Measurements from ENCODE around the gene FBN2. TPM values are rescaled to one million over a fixed set of nuclear protein-coding genes. Genes with fewer than 3 reads are reported as not detected.
"Not testable (repeated sequence)": the region's sequence is repeated elsewhere in the genome, so short reads cannot be mapped to it uniquely, and the experiment has no call there.

FBN2 gene
- total RNA-seq, 4 donors from 2014 or later: 0.04 to 0.39 (median 0.15) TPM; not detected in 1

GRCh38 chr5:128466980-128467379, 71.1 kb downstream of the FBN2 start:
- no peak overlapping the region for H3K4me3 ChIP-seq (ENCODE audit: low read depth, poor library complexity, severe bottlenecking)
- intact Hi-C loops (cut with DNase I; ENCODE audit: low total_unique reads): no loop called here
- TF ChIP-seq POLR2A (IDR thresholded peaks at IDR 0.05): no peak
- no peak for TF ChIP-seq CTCF (IDR thresholded peaks at IDR 0.05)
- 58 to 72% methylated on average over 1 of the region's 1 CpG for WGBS, 2 donors
- no peak for DNase-seq (ENCODE audit: low spot score in 2 of 2)

GRCh38 chr5:128466554-128466953, 71.5 kb downstream of the FBN2 start:
- intact Hi-C loops (cut with DNase I; ENCODE audit: low total_unique reads): no loop called here
- 45 to 48% methylated on average over 5 of the region's 5 CpGs for WGBS, 2 donors
- TF ChIP-seq POLR2A (IDR thresholded peaks at IDR 0.05) (no peak), CTCF (IDR thresholded peaks at IDR 0.05) (no peak)
- no peak for DNase-seq (ENCODE audit: low spot score in 2 of 2)
- no peak overlapping the region for H3K4me3 ChIP-seq (ENCODE audit: low read depth, poor library complexity, severe bottlenecking)

GRCh38 chr5:128464596-128464995, 73.4 kb downstream of the FBN2 start:
- DNase-seq (ENCODE audit: low spot score in 2 of 2): no peak
- 60 to 67% methylated on average over 9 of the region's 9 CpGs for WGBS, 2 donors
- intact Hi-C loops (cut with DNase I; ENCODE audit: low total_unique reads): no loop called here
- no peak overlapping the region for H3K4me3 ChIP-seq (ENCODE audit: low read depth, poor library complexity, severe bottlenecking)
- TF ChIP-seq CTCF (IDR thresholded peaks at IDR 0.05) (no peak), POLR2A (IDR thresholded peaks at IDR 0.05) (no peak)

- no peak for DNase-seq (ENCODE audit: low spot score in 2 of 2)
- 31 to 33% methylated on average over 2 of the region's 2 CpGs for WGBS, 2 donors
- intact Hi-C loops (cut with DNase I; ENCODE audit: low total_unique reads): no loop called here
- no peak overlapping the region for H3K4me3 ChIP-seq (ENCODE audit: low read depth, poor library complexity, severe bottlenecking)
- TF ChIP-seq POLR2A (IDR thresholded peaks at IDR 0.05) (no peak), CTCF (IDR thresholded peaks at IDR 0.05) (no peak)
Observed at GRCh38 chr5:128462330-128462729, 75.7 kb downstream of the FBN2 start.

- H3K4me3 ChIP-seq (ENCODE audit: low read depth, poor library complexity, severe bottlenecking); intact Hi-C loops (cut with DNase I; ENCODE audit: low total_unique reads); DNase-seq (ENCODE audit: low spot score in 2 of 2): not testable (repeated sequence)
- WGBS, 2 donors: 42 to 46% methylated on average over 3 of the region's 3 CpGs
Observed at GRCh38 chr5:128457147-128457915, 80.7 kb downstream of the FBN2 start.

GRCh38 chr5:128455841-128456361, 82.1 kb downstream of the FBN2 start:
- DNase-seq (ENCODE audit: low spot score in 2 of 2): no peak
- no peak for TF ChIP-seq POLR2A (IDR thresholded peaks at IDR 0.05)
- TF ChIP-seq CTCF (IDR thresholded peaks at IDR 0.05): no peak
- no peak overlapping the region for H3K4me3 ChIP-seq (ENCODE audit: low read depth, poor library complexity, severe bottlenecking)
- intact Hi-C loops (cut with DNase I; ENCODE audit: low total_unique reads): no loop called here
- WGBS, 2 donors: 75 to 77% methylated on average over 6 to 7 of the region's 7 CpGs

Data from lower leg skin (tissue), 4 donors.